Mononuclear cell (primary cell): Measurements from ENCODE around the gene CHRNA4. TPM values are rescaled to one million over a fixed set of nuclear protein-coding genes. Genes with fewer than 3 reads are reported as not detected.

Experiments
- H3K27me3 ChIP-seq: 2 replicates; pipeline ENCODE4 v1.6.0; 2011; ENCODE audit warnings: low read length, control low read depth; ENCODE audit not compliant: insufficient read depth
- H3K4me1 ChIP-seq: 2 replicates; pipeline ENCODE4 v1.5.1; 2011; ENCODE audit warnings: mild to moderate bottlenecking, low read length, control low read depth; ENCODE audit not compliant: insufficient read depth
- H3K4me3 ChIP-seq: 2 replicates; pipeline ENCODE4 v1.5.1; 2011; ENCODE audit warnings: mild to moderate bottlenecking, low read length, moderate library complexity
- H3K9me3 ChIP-seq: 2 replicates; pipeline ENCODE4 v1.5.1; 2011; ENCODE audit warnings: low read depth, mild to moderate bottlenecking, control low read depth, low read length
- total RNA-seq: library from RNA; depleted of rRNA; stranded (reverse); fragments of >200 nt; gene quantifications from one replicate; pipeline ENCODE4 v1.2.3, GENCODE V29; 2012

Gene CHRNA4
- total RNA-seq, 1 donor, result not detected

DNA sequence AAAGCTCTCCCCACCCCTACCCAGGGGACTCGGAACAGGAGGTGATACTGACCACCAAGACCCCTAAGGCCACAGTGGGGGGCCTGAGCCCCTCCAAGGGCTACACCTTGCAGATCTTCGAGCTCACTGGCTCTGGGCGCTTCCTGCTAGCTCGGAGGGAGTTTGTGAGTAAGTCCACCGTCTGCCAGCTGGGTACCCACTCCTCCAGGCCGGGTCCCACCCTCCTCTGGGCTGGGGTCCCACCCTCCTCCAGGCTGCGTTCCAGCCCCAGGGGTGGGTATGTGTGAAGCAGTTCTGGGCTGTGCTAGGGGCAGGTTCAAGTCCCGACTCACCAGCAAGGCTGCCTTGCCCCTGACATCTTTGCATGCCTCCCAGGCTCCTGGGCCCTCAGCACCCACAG lies 55.8 kb downstream of the CHRNA4 start:
- no peaks in the 10 kb centered on the region for H3K4me1 ChIP-seq
- H3K9me3 ChIP-seq, result no peaks in the 10 kb centered on the region
- H3K27me3 ChIP-seq, result peaks cover 3% of the 10 kb centered on the region
- no peak overlapping the region for H3K4me3 ChIP-seq

DNA sequence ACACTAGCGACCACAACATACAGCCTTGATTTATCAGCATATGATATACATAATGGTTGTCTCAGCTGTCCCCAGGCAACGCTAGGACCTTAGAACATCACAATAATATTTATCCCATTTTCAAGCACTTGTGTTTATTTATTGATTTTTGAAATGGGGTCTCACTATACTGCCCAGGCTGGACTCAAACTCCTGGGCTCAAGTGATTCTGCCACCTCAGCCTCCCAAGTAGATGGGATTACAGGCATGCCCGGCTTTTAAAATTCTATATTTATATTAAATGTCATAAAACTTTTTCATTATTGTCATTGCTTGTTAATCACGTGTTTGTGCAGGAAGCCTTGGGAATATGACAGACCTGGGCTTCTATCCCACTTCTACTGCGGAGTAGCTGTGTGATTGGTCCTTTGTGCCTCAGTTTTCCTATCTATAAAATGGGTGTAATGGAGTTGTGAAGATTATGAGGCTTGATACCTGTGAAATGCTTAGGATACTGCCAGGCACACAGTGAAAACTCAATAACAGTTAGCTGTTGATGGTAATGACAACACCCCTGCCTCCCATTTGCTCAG lies 58.0 kb downstream of the CHRNA4 start:
- Histone ChIP-seq H3K9me3 (no peaks in the 10 kb centered on the region), H3K4me1 (no peaks in the 10 kb centered on the region), H3K4me3 (no peak overlapping the region), H3K27me3 (peaks cover 3% of the 10 kb centered on the region)

- Histone ChIP-seq H3K4me1 (no peaks in the 10 kb centered on the region), H3K9me3 (no peaks in the 10 kb centered on the region), H3K27me3 (peaks cover 3% of the 10 kb centered on the region), H3K4me3 (no peak overlapping the region)
These were observed 59.5 kb downstream of the CHRNA4 start for GRCh38 chr20:63301671-63302070.

DNA sequence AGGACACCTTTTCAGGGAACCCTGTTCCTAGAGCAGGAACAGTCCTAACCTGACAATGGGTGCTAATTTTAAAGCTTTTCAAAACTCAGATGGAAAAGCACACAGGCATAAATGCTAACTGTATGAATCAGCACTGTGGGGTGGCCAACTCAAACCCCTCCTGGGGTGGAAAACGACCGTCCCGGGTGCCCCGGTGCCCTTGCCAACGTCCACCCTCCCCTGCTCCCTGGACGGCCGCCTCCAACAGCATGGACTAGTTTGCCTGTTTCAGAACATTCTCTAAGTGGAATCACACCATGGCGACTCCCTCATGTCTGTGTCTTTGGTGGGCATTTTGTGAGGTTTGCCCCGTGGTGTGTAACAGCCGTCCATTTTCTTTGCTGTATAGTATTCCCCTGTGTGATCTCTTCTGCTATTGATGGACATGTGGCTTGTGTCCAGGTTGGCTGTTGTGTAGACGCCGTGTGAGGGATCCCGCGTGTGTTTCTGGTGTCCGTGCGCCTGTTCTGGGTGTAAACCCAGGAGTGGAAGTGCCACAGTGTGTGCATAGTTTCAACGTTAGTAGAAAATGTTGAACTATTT lies 62.3 kb downstream of the CHRNA4 start:
- H3K4me1 ChIP-seq, result no peaks in the 10 kb centered on the region

DNA sequence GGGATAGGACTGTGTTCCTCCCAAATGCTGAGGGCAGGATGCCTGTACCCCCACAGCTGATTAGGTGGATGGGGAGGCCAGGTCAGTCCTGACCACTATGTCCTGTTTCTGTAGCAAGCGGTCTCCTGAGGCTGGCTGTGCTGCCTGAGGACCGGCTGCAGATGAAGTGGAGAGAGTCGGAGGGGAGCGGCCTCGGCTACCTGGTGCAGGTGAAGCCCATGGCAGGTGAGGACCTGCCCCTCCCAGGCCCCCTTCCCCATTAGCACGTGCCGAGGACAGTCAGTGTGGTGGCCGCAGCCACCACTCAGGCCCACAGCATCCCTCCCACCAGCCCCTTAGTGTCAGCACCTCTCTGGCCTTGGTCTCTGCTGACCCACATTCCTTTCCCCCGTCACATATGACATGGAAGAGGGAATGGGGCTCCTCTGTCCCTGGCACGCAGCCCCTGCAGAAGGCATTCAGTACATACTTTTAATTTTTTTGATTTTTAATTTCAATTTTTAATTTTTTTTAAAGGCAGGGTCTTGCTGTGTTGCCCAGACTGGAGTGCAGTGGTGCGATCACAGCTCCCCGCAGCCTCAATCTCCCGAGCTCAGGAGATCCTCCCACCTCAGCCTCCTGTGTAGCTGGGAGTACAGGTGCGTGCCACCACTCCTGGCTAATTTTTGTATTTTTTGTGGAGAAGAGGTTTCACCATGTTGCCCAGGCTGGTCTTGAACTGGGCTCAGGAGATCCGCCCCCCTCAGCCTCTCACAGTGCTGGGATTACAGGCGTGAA lies 63.2 kb downstream of the CHRNA4 start:
- Histone ChIP-seq H3K4me1 (no peaks in the 10 kb centered on the region), H3K4me3 (no peak overlapping the region), H3K9me3 (no peaks in the 10 kb centered on the region), H3K27me3 (peaks cover 3% of the 10 kb centered on the region)

More for the DNA sequence above, 62.3 kb downstream of the CHRNA4 start:
- Histone ChIP-seq H3K9me3 (no peaks in the 10 kb centered on the region), H3K4me3 (no peak overlapping the region), H3K27me3 (peaks cover 3% of the 10 kb centered on the region)

DNA sequence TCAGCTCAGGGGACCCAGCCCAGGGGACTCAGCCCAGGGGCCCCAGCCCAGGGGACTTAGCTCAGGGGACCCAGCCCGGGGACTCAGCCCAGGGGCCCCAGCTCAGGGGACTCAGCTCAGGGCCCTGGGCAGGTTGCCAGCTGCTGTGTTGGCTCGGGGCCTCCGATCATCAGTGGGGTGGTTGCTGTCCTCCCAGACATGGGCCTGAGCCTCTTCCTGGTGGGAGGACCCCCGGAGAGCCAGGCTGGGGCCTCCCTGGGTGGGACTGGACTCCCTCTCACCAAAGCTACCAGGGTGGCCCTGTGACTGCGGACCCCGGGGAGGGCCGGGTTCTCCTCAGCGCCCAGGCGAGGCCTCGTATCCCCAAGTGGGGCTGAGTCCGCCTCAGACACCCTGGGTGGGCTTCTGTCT lies 63.8 kb downstream of the CHRNA4 start:
- no peaks in the 10 kb centered on the region for H3K4me1 ChIP-seq
- peaks cover 3% of the 10 kb centered on the region for H3K27me3 ChIP-seq
- no peaks in the 10 kb centered on the region for H3K9me3 ChIP-seq
- no peak overlapping the region for H3K4me3 ChIP-seq

DNA sequence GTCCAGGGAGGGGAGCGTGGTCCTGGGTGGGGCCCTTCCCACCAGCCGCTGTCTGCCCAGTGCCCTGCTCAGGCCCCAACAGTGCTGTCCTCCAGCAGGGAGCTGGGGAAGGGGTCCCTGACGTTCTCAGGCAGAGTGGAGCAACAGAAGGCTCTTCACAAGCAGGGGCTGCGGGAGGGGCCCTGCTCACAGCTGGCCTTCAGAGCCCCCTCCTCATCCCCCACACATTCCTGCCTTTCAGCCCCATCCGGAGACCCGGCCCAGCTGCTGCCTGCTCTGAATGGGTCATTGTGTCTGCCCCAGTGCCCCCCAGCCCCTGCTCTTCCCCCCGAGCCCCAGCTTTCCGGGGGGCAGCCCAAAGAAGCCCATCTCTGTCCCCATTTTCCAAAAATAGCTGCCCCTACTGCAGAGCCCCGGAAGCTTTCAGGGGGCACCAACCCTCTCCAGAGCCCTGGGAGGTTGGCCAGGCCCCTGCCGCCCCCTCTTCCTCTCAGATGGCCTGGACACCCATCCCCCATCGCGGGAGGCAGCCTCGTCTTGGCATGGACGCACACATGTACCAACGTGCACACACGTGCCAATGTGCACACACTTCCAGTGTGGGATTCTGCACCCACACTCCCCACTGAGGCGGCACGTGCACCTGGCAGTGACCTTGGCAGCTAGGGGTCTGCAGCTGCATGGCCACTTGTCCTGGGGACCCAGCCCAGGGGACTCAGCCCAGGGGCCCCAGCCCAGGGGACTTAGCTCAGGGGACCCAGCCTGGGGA lies 64.4 kb downstream of the CHRNA4 start:
- H3K4me3 ChIP-seq, result no peak overlapping the region
- no peaks in the 10 kb centered on the region for H3K9me3 ChIP-seq
- H3K4me1 ChIP-seq, result no peaks in the 10 kb centered on the region
- H3K27me3 ChIP-seq, result peaks cover 3% of the 10 kb centered on the region

DNA sequence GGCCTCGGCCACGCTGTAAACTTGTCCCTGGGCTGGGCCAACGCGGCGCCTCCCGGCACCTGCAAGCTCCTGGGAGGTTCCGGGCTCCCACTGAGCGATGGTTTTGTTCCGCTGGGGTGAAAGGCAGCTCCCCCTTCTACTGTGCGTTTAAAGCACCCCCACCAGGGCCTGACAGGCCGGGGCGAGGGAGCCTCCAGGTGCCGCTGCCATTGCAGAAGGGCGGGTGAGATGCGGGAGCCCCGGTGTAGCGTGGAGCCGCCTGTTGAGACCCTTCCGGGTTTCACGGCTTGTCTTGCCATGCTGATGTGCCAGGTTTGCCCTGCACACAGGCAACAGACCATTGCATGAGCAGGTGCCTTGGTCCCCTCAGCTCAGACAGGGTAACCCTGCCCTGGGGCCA lies 65.3 kb downstream of the CHRNA4 start:
- Histone ChIP-seq H3K27me3 (no peaks in the 10 kb centered on the region), H3K4me1 (no peaks in the 10 kb centered on the region), H3K4me3 (no peak overlapping the region), H3K9me3 (no peaks in the 10 kb centered on the region)

- H3K27me3 ChIP-seq, result no peaks in the 10 kb centered on the region
- no peaks in the 10 kb centered on the region for H3K4me1 ChIP-seq
- H3K4me3 ChIP-seq, result no peak overlapping the region
- H3K9me3 ChIP-seq, result no peaks in the 10 kb centered on the region
These were observed 65.7 kb downstream of the CHRNA4 start for GRCh38 chr20:63295422-63295821.

- Histone ChIP-seq H3K27me3 (no peaks in the 10 kb centered on the region), H3K4me1 (no peaks in the 10 kb centered on the region), H3K9me3 (no peaks in the 10 kb centered on the region), H3K4me3 (no peak overlapping the region)
These were observed 66.1 kb downstream of the CHRNA4 start for GRCh38 chr20:63295018-63295417.

DNA sequence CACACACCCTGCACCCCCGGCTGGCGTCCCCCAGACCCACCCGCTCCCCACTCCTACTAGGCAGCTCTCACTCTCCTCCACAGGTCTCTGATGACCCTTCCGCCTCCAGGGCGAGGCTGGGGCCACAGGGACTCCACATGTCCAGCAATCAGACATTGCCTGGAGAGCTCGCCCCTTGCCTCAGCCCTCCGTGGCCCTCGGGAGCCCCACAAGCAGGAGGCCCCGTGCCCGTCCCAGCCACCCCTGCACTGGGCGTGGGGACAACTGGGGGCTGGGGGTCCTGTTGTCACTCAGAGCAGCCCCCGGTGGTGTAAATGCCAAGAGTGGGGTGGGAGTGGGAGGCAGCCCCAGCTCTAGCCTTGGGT lies 66.6 kb downstream of the CHRNA4 start:
- Histone ChIP-seq H3K4me3 (no peak overlapping the region), H3K9me3 (no peaks in the 10 kb centered on the region), H3K27me3 (no peaks in the 10 kb centered on the region), H3K4me1 (no peaks in the 10 kb centered on the region)

GRCh38 chr20:63293871-63294535 lies 67.1 kb downstream of the CHRNA4 start:
- no peaks in the 10 kb centered on the region for H3K4me1 ChIP-seq
- H3K27me3 ChIP-seq, result no peaks in the 10 kb centered on the region
- no peak overlapping the region for H3K4me3 ChIP-seq
- H3K9me3 ChIP-seq, result no peaks in the 10 kb centered on the region

DNA sequence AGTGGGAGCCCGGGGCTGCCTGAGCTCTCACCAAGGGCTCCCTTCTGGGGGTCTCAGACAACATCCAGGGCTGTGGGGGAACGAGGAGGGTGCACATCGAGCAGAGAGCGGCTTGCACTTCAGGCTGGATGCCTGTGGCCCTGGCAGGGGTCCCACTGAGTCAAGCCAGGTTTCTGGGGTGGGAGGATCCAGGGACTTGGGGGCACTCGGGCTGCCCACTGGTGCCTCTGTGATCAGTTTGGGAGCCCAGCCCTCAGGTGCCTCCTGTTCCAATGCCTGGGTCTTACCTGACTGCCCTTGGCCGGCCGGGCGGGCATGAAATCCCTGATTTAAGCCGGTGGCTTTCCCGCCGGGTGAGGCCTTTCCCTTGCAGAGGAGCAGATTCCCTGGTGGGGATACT lies 67.7 kb downstream of the CHRNA4 start:
- Histone ChIP-seq H3K27me3 (no peaks in the 10 kb centered on the region), H3K9me3 (no peaks in the 10 kb centered on the region), H3K4me1 (no peaks in the 10 kb centered on the region), H3K4me3 (no peak overlapping the region)
